GM18519 (cell line): Measurements from ENCODE around the gene LCLAT1.
A peak's percentile ranks its signal among the peaks of the same experiment; 100 is the strongest.

Source experiments
- ATAC-seq: cut with Tn5 transposase; IDR thresholded peaks from one replicate; pipeline ENCODE4 v1.9.1; 2021; ENCODE audit warnings: mild to moderate bottlenecking, moderate library complexity; ENCODE audit not compliant: unreplicated experiment, low FRiP score

The LCLAT1 gene

DNA sequence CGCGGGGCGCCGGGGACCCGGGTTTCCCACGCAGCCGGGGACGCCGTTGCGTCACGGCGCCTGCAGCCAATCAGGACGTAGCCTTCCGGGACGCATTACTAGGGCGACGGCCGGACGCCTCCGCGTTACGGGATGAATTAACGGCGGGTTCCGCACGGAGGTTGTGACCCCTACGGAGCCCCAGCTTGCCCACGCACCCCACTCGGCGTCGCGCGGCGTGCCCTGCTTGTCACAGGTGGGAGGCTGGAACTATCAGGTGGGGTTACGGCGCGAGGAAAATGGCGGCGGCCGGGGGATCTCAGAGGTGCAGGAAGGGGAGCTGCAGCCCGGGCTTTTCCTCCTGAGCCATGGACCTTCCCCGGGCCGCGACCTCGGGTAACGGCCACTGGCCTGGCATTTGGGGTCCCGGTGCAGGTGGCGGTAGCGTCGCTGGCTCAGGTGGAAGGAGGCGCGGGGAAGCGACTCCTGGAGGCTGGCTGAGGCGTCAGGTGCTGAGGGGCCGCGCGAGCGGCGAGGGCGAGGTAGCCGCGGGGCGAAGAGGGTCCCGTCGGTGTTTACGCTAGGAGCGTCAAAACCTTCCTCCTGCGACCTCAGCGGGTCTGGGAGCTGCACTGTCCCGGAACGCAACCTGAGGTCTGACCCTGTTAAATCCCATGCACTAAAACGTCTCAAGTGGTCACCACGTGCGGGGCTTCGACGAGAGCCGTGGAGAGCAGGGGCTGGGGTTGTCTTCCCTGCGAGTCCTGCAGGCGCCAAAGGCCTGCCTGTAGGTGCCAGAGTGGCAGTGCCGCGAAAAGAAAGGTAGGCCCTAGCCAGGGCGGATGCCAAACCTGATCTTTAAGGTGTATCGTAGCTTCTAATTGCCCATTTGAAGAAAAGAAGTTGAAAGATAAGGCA, at the start of gene LCLAT1:
Gene LCLAT1, plus strand, starts transcription at position 98 of the 897 bp plus-strand sequence. CDS start 78,345 bp downstream, outside the sequence.
- peak; percentile 75 for ATAC-seq

- no peak for ATAC-seq
Observed at GRCh38 chr2:30398084-30398873, 48.8 kb upstream of the LCLAT1 start.

DNA sequence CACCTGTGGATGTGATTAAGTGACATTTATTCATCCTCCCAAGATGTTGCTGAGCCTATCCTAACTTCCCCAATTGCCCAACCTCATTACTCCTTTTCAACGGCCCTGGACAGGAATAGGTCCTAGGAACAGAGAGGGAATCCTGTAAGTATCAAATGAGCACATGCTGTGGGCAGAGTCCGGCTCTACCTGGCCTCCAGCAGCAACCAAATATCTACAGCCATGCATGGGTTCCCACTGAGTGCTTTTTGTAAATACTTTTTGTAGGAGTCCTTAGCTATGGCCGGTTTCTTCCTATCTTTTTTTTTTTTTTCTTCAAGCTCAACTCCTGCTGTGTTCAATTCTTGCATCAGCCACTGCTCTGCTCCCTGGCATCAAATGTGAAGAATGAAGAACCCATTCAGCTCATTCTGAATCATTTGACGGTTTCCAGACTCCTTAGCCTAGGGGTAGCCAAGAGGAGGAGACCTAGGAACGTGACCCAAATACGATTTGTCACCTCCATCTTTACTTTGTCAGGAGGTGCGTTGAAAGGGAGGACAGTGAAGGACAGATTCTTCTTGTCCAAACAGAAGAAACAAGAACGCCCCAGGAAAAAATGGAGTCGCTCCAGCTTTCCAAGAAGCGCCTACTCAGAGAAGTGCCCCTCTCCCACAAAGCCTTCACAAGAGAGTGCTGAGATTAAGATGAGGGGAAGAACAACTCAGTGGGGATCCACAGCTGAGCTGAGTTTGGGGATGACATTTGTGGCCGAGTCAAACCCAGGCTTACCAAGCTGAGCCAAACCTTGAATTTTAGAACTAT, 46.7 kb upstream of the LCLAT1 start:
- ATAC-seq = no peak

DNA sequence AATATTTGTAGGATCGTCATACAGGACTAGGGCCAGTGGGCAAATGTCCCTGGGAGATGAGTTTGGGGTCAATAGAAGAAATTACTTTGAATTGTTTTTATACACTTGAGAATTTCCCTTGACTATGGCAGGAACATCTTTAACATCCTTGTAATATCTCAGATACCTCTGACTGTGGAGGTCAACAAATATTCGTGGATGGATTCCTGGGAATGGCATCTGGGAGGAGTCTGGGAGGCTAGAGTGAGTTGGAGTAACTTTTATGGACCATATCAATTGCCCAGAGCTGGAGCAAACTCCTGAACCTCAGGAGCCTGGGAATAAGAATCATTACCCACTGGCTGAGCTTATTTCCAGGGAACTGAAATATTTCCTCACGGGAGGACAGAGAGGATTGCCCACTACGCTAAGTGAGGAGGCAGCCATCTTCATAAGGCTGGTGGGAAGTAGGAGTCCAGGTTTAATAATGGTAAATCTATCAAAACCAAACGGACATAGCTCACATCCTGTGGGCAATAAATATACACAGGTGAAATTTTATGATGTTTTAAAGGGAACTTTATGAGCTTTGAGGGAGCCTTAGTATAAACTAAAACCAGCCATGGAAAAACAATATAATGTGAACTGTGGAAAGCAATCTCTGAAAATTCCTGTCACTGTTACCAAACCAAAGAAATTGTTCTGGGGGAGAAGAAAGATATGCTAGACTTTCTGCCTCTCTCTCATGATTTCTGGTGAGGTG, 44.4 kb upstream of the LCLAT1 start:
- ATAC-seq = no peak

DNA sequence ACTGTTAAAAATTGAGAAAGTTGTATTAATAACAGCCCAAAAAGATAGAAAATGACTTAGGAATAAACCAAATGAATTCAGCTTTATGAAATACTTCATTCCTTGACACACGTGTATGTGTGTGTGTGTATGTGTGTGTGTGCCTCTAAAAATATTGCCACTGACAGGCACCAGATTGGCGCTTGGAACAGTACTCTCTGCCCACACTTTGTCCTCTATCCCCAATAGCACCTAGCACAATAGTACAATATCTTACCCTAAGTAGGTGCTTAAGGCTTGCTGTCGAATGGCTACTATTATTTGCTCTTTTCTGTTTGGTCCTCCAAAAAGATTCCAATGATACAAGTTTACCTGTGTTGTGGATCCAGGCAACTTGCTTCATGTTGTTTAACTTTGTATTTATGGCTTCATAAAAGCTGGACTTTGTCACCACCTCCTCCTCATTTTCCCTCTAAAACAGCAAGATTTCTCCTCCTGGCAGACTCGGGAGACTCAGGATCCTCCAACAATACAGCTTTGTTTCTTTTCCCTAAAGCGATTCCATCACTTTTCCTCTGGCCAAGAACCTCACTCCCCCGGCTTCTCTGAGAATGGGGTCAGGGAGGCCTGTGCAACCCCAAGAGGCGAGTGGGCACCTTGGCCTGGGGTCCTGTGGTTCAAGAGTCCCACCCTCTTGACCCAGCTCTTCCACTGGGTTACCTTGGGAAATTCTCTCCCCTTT, 43.3 kb upstream of the LCLAT1 start:
- no peak for ATAC-seq

DNA sequence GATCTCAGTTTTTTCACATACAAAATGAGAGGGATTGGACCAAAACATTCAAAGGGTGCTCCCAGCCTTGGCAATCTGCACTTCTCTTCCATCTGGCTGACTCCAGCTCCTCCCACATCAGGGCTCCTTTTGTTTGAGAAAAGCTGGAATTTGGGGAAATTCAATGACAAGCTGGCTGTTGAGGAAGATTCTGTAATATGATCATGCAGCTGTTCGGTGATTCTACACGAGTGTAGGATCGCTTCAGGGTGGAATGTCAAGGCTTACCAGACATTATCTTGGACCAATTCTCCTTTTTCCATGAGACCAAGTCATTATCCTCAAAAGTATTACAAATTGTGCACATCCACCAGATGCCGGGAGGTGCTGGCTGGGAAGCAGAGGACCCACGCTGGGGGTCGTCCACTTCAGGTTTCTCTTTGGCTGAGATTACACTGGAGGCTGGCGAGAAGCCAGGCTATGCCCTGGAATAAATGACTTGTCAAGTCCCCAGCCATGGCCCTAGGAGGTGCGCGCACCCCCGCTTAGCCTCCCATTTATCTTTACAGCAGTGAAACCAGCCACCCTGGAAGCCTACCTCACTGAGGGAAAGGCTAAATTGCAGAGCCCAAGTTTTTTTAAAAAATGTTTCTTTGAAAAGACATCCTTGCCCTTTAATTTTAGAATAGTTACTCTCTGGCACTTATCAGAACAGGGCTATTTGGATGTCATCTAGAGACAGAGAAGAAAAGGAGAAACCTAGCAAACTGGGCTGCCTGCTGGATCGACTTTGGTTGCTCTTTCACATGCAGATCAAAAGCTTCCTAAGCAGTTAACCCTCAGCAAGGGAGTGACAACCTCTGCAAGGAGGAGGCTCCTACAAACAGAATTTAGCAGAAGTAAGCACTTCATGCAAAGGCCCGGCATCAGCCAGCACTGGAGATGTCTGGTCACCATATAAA, 42.5 kb upstream of the LCLAT1 start:
- no peak for ATAC-seq

DNA sequence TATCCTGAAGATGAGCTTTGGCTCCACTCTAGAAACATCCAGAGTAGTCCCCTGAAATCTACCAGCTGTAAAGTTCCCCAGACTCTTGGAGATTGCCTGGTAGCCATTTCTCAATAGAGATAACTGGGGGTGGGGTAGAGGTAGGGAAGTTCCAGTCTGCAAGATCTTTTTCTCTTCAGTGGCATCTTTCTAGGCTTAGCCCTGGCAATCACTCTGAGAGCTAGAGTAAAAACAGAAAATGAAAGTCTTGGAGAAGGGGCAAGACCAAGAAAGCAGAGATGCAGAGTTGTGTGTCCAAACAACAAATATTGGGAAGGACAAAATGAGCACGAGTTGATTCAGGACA, 41.8 kb upstream of the LCLAT1 start:
- ATAC-seq = no peak

DNA sequence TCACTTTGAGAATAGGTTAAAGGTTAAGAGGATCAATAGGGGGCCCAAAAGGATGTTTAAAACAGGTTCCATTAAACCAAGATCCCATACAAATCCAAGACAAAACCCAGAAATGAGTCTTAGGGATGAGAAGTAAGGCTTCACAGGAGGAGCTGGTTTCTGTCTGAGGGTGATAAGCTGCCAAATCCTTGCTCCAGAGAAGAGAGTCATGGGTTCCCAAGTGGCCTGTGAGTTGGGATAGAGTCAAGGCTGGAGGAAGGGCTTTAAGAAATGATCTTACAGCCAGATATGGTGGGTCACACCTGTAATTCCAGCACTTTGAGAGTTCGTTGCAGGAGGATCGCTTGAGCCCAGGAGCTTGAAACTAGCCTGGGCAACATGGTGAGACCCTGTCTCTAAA, 40.2 kb upstream of the LCLAT1 start:
- ATAC-seq = no peak

DNA sequence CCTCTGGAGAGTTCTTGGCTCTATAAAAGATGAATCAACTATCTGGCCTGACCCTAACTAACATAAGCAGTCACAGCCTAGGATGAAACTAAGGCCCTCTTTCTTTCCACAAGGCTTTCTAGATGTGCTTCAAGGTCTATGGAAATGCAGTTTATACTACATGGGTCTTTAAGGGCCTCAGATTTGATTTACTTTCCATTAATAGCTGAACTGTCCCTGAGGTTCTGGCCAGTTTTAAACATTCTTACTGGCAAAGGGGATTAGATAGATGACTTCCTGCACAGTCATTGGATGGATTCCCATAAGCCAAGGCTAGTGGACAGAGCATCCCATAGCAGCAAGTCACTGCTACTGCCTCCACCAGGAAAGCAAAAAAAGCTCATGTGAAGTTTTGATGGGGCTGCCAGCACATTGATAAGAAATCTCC, 38.1 kb upstream of the LCLAT1 start:
- no peak for ATAC-seq

DNA sequence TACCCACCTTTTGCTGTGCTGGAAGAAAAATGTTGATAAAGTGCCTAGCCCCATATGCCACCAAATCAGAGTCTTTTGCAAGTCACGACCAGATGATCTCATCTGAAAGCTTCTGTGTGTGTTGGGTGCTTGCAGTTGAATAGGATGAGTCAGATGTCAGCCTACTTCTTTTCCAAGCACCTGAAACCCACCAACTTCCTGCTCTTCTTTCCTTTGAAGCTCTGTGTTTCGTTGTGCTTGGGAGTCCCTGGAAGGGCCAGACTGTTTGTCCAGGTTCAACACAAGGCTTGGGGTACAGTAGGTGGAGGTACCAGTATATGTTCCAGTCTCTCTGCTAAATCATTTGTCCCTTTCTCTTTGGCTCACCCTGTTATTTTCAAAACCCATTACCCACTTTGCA, 36.8 kb upstream of the LCLAT1 start:
- no peak for ATAC-seq

DNA sequence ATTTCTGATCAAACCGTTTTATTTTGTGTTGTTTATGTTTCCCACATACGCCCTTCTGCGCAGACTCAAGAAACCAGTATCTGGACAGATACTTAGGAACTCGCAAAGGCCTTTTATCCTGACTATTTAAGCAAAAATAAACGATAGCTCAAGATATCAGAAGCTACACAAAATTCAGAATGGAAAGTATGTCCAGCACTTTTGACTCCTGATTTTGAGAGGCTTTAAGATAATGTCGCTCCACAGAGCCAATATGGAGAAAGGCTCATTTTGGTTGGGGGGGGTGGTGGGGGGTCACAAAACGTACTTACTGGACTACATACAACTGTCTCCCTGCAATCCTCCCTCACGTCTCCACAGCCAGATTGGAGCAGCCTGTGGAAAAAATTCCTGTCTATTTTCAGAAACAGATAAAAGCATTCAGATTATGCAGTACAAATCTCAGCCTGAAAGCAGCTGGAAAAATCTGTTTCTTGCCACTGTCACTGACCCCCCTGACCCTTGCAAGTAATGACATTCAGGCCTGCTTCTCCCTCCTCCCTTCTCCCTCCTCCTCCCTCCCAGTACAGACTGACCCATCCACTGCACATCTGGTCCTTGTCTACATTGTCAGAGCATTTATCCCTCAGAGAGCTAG, 34.9 kb upstream of the LCLAT1 start:
- no peak for ATAC-seq

DNA sequence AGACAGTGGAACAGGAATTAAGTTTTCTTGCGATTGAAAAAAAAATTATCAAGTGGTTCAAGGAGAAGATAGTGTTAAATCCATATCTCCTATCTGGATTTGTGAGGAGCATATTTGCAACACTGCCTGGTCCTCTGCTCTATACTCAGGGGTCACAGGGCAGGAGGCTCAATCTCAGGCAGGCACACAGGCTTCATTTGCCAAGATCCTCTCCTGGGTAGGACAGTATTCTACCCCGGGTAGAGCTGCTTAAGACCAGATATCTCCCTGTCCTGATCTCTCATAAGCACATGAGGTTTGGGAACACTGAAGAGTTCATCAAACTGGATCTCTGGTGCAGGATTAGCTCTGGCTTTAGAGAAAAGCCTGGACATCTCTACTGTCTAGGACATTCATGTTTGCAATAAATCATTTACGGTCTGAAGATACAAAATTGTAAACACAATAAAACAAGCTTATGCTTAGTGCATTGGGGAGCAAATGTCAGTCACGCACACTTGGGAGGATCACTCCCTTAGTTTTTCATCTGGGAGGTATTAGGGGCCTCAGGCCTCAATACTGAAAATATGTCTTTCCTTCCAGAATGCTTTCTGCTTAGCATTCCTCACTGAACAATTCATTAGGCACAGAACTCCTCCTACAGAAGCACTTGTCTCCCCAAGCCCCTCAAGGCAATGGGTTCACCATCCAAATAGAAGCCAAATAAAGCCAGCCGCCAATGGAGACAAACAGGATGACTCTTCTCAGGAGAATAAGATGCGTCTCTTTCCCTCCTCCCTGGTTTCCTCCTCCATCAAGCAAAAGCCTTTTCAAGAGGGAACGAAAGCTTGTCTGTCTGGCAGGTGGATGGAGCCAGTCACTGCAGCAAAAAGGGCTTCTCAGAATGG, 34.1 kb upstream of the LCLAT1 start:
- ATAC-seq = no peak

GRCh38 chr2:30414961-30415360, 32.1 kb upstream of the LCLAT1 start:
- no peak for ATAC-seq

GRCh38 chr2:30417253-30417652, 29.8 kb upstream of the LCLAT1 start:
- ATAC-seq = no peak

DNA sequence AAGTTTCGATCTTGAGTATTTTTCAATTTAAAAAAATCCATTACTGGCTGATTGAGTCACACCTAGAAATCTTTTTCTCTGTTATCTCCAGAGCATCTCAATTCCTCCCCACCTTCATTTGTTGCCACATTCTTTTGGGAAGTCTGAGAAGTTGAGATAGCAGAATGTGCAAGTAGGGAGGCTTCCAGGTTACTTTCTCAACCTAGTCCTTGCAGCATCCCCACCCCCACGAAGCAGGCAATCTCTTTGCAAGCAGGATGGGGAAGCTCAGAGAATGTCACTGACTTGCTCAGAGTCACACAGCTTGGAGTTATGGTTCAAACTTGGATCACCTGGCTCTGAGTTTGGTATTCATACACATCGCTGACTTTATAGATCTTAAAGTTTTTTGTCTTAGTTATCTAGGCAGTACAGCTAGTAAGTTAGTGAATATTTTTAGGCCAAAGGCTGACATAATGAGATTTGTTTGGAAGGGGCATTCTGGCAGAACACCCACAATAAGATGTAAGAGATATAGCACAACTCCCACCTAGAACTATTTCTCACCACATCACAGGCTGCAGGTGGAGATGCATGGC, 25.9 kb upstream of the LCLAT1 start:
- no peak for ATAC-seq

GRCh38 chr2:30421604-30422443, 25.2 kb upstream of the LCLAT1 start:
- ATAC-seq = no peak
